Measurements from ENCODE around the gene PDS5A.
A peak's percentile ranks its signal among the peaks of the same experiment; 100 is the strongest.
"Not testable (repeated sequence)": the region's sequence is repeated elsewhere in the genome, so short reads cannot be mapped to it uniquely, and the experiment has no call there.

Gene PDS5A

GRCh38 chr4:39977489-39978377 lies at the start of gene PDS5A:
PDS5A (minus strand) TSS chr4:39977911; CDS start chr4:39976577, 1,334 bp downstream.
- DNase-seq, result peak; percentile 70 to 96

- DNase-seq, result not testable (repeated sequence)
These were observed 46.3 kb upstream of the PDS5A start for GRCh38 chr4:40024049-40024448.

DNA sequence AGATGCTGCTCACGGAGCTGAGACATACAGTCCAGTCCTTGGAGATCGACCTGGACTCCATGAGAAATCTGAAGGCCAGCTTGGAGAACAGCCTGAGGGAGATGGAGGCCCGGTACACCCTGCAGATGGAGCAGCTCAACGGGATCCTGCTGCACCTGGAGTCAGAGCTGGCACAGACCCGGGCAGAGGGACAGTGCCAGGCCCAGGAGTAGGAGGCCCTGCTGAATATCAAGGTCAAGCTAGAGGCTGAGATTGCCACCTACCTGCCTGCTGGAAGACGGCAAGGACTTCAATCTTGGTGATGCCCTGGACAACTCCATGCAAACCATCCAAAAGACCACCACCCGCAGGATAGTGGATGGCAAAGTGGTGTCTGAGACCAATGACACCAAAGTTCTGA lies 43.4 kb upstream of the PDS5A start:
- not testable (repeated sequence) for DNase-seq

DNA sequence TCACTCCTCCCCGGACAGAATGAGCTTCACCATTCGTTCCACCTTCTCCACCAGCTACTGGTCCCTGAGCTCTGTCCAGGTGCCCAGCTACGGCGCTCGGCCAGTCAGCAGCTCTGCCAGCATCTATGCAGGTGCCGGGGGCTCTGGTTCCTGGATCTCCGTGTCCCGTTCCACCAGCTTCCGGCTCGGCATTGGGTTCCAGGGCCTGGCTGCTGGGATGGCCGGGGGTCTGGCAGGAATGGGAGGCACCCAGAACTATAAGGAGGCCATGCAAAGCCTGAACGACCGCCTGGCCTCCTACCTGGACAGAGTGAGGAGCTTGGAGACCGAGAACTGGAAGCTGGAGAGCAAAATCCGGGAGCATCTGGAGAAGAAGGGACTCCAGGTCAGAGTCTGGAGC lies 42.5 kb upstream of the PDS5A start:
- DNase-seq, result no peak

DNA sequence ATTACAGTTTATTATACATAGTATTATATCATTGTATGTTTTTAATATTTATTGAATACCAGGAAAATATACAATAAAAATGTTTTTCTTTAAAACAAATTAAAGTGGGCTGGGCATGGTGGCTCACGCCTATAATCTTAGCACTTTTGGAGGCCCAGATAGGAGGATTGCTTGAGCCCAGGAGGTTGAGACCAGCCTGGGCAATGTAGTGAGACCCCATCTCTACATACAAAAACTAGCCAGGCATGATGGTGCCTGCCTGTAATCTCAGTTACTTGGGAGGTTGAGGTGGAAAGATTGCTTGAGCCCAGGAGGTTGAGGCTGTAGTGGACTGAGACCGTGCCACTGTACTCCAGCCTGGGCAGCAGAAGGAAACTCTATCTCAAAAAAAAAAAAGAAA lies 38.3 kb upstream of the PDS5A start:
- no peak for DNase-seq

DNA sequence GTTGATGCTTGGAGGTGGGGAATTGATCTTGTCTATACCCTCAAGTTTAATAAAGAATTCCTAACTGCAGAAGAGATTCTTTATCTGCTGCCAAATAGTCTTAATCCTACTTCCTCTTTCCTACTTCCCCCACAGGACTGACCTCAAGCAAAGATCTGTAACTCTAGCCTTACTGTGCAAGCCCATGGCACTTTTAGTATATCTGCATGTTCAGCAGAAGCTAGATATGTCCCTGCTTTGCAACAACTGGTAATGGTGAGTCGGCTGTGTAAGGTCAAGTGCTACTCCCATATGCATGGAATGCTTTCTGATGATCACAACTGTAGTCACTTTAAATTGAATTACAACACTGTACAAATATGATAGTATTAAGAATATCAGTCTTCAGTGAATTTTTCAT lies 26.3 kb upstream of the PDS5A start:
- no peak for DNase-seq

- DNase-seq, result no peak
These were observed 23.0 kb upstream of the PDS5A start for GRCh38 chr4:40000711-40001110.

- DNase-seq, result no peak
These were observed 21.1 kb upstream of the PDS5A start for GRCh38 chr4:39998659-39999345.

DNA sequence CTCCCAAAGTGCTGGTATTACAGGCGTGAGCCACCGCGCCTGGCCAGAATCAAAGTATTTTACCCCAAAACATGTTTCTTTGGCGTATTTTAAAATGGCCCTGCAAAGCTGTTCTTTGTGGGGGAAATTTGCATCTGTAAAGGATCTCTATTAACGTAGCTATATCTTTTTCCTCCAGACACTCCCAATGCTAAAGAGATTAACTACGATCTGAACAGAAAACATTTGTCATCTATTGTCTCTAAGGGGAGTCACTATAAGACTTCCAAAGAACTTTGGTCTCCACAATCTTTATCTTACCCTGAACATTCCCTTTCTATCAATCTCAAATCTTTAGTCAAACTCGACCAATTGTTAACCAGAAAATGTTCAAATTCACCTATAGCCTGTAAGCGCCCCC lies 19.1 kb upstream of the PDS5A start:
- DNase-seq, result no peak

DNA sequence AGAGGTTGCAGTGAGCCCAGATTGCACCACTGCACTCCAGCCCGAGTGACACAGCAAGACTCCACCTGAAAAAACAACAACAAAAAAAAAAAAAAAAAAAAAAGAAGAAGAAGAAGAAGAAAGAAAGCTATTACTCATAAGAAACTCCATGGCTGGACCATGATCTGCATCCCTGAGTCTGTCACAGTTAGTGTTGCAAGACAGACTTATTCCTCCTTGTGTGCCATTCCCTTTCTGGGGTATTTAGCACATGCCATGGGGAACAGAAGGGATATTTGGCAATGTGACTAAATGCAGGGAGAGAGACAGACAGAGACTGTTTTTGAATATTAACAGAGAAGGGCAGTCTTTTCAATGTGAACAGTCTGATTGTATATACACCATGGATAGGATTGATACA lies 16.7 kb upstream of the PDS5A start:
- no peak for DNase-seq

DNA sequence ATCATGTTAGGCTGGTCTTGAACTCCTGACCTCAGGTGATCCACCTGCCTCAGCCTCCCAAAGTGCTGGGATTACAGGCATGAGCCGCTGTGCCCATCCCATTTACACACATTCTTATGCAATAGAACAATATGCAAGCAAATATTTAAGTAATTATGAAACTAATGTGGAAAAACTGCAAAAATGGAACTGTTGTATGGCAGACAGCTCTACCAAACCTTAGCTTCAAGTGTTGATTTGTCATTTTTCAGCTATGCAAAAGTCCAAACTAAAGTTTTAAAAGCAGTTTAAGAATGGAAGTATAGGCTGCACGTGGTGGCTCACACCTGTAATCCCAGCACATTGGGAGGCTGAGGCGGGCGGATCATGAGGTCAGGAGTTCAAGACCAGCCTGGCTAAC lies 11.7 kb upstream of the PDS5A start:
- not testable (repeated sequence) for DNase-seq

GRCh38 chr4:39987485-39987884 lies 9.8 kb upstream of the PDS5A start:
- no peak for DNase-seq

DNA sequence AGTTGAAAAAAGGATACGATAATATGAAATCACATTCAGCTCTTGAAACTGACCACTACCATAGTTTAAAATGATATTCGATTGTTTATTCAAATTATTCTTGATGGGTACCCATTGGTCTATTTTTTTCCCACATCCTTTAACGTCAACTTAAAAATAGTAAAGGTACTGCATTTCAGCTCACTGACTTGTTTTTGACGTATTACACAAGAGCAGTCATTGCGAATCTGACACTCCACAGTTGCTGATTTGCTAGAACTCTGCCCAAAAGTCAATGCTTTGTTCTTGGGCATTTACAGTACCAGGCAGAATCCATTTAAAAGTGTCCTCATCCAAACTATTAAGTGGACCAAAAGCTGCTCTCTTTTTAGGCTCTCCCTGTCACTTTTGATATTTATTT lies 1.2 kb upstream of the PDS5A start:
- no peak for DNase-seq

- no peak for DNase-seq
These were observed 666 bp upstream of the PDS5A start for GRCh38 chr4:39978378-39978775.

DNA sequence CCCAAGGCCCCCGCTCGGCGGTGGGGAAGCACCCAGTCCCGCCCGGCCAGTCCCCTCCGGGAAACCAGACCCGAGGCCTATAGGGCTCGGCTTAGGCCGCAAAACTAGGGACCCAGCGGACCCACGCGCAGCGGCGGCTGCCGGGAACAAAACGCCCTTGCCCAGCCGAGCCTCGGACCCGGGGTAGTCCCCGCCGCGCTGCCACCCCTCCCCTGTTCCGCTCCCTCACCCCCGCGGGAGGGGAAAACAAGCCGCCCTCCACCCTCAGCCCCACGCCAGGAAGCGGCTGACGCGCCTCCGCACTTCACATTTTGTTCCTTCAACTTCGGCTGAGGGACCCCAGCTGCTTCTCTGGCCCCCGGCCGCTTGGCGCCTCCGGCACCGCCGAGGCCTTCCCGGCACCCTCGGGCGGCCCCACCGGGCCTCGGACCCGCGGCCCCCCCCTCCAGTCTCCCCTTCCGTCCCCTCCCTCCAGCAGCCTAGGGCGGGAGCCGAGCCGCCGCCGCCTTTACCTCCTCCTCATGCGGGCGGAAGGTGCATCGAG lies 694 bp downstream of the PDS5A start:
- DNase-seq, result peak; percentile 45 to 78

DNA sequence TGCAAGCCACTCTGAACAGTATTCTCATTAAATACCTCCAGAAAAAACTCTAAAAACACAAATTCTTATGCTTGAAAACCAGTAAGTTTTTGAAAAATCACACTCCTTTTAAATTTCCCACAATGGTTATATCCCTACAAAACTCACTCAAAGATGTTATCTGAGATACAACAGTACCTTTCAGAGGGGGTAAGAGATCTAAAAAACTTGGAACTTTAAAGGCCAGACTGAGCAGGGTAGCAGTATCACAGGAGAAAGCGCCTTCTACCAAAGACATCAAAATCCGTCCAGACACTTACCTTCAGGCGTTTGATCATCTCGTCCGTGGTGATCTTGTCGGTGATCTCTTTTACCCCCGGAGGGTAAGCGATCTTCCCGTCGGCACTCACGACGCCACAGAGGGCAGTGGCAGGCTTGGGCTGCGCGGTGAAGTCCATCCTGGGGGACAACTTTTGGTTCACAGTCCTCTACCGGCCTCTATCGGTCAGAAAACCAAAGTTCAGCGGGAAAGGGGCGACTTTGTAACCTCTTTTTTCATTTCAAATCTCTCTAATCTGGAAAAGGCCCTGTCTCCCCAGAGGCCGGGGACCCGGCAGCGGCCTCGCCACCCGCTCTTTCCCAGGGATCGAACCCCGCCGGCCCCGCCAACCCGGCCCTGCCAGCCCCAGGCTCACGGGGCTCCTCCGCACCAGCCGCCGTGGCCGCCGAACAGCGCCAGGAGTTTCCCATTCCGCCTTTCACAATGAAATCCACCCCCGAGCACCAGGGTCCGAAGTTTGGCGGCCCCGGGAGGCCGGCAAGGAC lies 1.4 kb downstream of the PDS5A start:
- peak; percentile 68 to 90 for DNase-seq

GRCh38 chr4:39975488-39976089 lies 2.1 kb downstream of the PDS5A start:
- peak in 1 of 2 experiments; percentile 24 for DNase-seq

- DNase-seq, result not testable (repeated sequence)
These were observed 4.7 kb downstream of the PDS5A start for GRCh38 chr4:39973052-39973451.

- no peak for DNase-seq
These were observed 6.8 kb downstream of the PDS5A start for GRCh38 chr4:39970671-39971640.

DNA sequence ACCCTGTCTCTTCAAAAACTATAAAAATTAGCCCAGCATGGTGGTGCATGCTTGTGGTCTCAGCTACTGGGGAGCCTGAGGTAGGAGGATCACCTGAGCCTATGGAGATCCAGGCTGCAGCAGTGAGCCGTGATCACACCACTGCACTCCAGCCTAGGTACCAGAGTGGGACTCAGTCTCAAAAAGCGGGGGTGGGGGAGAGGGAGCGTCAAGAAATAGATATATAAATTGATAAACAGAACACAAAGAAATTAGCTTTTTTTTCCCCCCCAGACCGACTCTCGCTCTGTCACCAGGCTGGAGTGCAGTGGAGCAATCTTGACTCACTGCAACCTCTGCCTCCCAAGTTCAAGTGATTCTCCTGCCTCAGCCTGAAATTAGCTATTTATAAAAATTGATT lies 14.1 kb downstream of the PDS5A start:
- no peak for DNase-seq

DNA sequence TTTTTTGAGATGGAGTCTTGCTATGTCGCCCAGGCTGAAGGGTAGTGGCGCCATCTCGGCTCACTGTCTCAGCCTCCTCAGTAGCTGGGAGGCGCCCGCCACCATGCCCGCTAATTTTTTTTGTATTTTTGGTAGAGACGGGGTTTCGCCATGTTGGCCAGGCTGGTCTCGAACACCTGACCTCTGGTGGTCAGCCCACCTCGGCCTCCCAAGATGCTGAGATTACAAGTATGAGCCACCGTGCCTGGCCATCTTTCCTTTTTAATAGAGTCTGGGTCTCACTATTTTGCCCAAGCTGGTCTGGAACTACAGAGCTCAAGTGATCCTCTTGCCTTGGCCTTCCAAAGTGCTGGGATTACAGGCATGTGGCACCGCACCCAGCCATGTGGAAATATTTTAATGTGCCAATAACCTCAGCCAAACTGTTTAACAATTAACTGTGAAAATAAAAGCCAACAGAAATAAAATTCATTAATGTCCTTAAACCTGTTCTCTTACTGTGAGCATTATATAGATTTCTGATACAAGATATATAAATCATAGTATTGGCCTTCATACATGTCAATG lies 16.3 kb downstream of the PDS5A start:
- DNase-seq, result no peak
